ENCODE data around the gene TOLLIP.

The TOLLIP gene

GRCh38 chr11:1301220-1302000 is 8.0 kb downstream of the TOLLIP start:
- no peaks in the 10 kb centered on the region for H3K27me3 ChIP-seq (ENCODE audit: insufficient read depth, poor library complexity, severe bottlenecking)
- TF ChIP-seq, protein P1, sequence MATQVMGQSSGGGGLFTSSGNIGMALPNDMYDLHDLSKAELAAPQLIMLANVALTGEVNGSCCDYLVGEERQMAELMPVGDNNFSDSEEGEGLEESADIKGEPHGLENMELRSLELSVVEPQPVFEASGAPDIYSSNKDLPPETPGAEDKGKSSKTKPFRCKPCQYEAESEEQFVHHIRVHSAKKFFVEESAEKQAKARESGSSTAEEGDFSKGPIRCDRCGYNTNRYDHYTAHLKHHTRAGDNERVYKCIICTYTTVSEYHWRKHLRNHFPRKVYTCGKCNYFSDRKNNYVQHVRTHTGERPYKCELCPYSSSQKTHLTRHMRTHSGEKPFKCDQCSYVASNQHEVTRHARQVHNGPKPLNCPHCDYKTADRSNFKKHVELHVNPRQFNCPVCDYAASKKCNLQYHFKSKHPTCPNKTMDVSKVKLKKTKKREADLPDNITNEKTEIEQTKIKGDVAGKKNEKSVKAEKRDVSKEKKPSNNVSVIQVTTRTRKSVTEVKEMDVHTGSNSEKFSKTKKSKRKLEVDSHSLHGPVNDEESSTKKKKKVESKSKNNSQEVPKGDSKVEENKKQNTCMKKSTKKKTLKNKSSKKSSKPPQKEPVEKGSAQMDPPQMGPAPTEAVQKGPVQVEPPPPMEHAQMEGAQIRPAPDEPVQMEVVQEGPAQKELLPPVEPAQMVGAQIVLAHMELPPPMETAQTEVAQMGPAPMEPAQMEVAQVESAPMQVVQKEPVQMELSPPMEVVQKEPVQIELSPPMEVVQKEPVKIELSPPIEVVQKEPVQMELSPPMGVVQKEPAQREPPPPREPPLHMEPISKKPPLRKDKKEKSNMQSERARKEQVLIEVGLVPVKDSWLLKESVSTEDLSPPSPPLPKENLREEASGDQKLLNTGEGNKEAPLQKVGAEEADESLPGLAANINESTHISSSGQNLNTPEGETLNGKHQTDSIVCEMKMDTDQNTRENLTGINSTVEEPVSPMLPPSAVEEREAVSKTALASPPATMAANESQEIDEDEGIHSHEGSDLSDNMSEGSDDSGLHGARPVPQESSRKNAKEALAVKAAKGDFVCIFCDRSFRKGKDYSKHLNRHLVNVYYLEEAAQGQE (IDR thresholded peaks at IDR 0.05; ENCODE audit: insufficient replicate concordance, low read depth), result no peak
- TF ChIP-seq GABPA (IDR thresholded peaks at IDR 0.05; ENCODE audit: low read depth) (no peak), POLR2AphosphoS5 (IDR thresholded peaks at IDR 0.05; ENCODE audit: low read depth) (no peak), SPI1 (IDR thresholded peaks at IDR 0.05; ENCODE audit: borderline replicate concordance, low read depth) (no peak)
- TF ChIP-seq, protein P2, sequence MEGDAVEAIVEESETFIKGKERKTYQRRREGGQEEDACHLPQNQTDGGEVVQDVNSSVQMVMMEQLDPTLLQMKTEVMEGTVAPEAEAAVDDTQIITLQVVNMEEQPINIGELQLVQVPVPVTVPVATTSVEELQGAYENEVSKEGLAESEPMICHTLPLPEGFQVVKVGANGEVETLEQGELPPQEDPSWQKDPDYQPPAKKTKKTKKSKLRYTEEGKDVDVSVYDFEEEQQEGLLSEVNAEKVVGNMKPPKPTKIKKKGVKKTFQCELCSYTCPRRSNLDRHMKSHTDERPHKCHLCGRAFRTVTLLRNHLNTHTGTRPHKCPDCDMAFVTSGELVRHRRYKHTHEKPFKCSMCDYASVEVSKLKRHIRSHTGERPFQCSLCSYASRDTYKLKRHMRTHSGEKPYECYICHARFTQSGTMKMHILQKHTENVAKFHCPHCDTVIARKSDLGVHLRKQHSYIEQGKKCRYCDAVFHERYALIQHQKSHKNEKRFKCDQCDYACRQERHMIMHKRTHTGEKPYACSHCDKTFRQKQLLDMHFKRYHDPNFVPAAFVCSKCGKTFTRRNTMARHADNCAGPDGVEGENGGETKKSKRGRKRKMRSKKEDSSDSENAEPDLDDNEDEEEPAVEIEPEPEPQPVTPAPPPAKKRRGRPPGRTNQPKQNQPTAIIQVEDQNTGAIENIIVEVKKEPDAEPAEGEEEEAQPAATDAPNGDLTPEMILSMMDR (IDR thresholded peaks at IDR 0.05; ENCODE audit: insufficient read depth, low read length), result no peak
- no peak for DNase-seq (ENCODE audit: low read depth in 1 of 2, low spot score in 1 of 2)
- H3K27ac ChIP-seq (replicated peaks), result no peak overlapping the region
- no peak overlapping the region for H3K4me3 ChIP-seq (replicated peaks; ENCODE audit: insufficient read depth, low read length)

- no peaks in the 10 kb centered on the region for H3K27me3 ChIP-seq (ENCODE audit: insufficient read depth, poor library complexity, severe bottlenecking)
- no peak overlapping the region for H3K27ac ChIP-seq (replicated peaks)
- no peak overlapping the region for H3K4me3 ChIP-seq (replicated peaks; ENCODE audit: insufficient read depth, low read length)
- no peak for DNase-seq (ENCODE audit: low read depth in 1 of 2, low spot score in 1 of 2)
- no peak for TF ChIP-seq SPI1 (IDR thresholded peaks at IDR 0.05; ENCODE audit: borderline replicate concordance, low read depth)
Observed at GRCh38 chr11:1300569-1301187, 8.8 kb downstream of the TOLLIP start.

DNA sequence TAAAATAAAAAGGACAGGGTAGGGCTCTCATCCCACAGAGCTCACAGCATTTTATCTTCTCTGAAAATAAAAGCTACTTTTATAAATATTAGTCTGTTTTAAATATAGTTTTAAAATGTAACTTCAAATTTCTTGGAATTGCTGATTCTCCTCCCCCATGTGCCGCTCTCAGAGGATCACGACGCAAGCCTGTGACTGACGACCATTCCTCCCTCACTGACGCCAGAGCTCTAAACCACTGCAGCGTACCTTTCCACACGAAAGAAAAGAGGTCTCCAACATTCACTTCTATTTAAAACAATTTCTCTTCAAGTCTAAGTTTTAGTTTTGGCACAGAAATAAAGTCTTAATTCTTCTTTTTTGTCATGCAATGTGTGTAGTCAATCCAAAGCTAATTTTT is 9.3 kb downstream of the TOLLIP start:
- DNase-seq (ENCODE audit: low read depth in 1 of 2, low spot score in 1 of 2), result no peak
- H3K27ac ChIP-seq (replicated peaks), result no peak overlapping the region
- TF ChIP-seq SPI1 (IDR thresholded peaks at IDR 0.05; ENCODE audit: borderline replicate concordance, low read depth) (no peak), GABPA (IDR thresholded peaks at IDR 0.05; ENCODE audit: low read depth) (no peak), POLR2AphosphoS5 (IDR thresholded peaks at IDR 0.05; ENCODE audit: low read depth) (no peak)
- TF ChIP-seq, protein P2 (IDR thresholded peaks at IDR 0.05; ENCODE audit: insufficient read depth, low read length), result no peak
- TF ChIP-seq, protein P1 (IDR thresholded peaks at IDR 0.05; ENCODE audit: insufficient replicate concordance, low read depth), result no peak
- H3K27me3 ChIP-seq (ENCODE audit: insufficient read depth, poor library complexity, severe bottlenecking), result no peaks in the 10 kb centered on the region
- H3K4me3 ChIP-seq (replicated peaks; ENCODE audit: insufficient read depth, low read length), result no peak overlapping the region

- Histone ChIP-seq H3K27me3 (ENCODE audit: insufficient read depth, poor library complexity, severe bottlenecking) (no peaks in the 10 kb centered on the region), H3K27ac (replicated peaks) (no peak overlapping the region; the same call in 1 of the 2 replicates), H3K4me3 (replicated peaks; ENCODE audit: insufficient read depth, low read length) (no peak overlapping the region)
- no peak for TF ChIP-seq SPI1 (IDR thresholded peaks at IDR 0.05; ENCODE audit: borderline replicate concordance, low read depth)
- TF ChIP-seq, protein P1 (IDR thresholded peaks at IDR 0.05; ENCODE audit: insufficient replicate concordance, low read depth), result no peak
- TF ChIP-seq, protein P2 (IDR thresholded peaks at IDR 0.05; ENCODE audit: insufficient read depth, low read length), result no peak
- no peak for TF ChIP-seq POLR2AphosphoS5 (IDR thresholded peaks at IDR 0.05; ENCODE audit: low read depth)
- TF ChIP-seq GABPA (IDR thresholded peaks at IDR 0.05; ENCODE audit: low read depth), result no peak
- no peak for DNase-seq (ENCODE audit: low read depth in 1 of 2, low spot score in 1 of 2)
Observed at GRCh38 chr11:1299621-1300020, 9.8 kb downstream of the TOLLIP start.
